ENCODE results near the gene USP50.
"Not testable (repeated sequence)": the region's sequence is repeated elsewhere in the genome, so short reads cannot be mapped to it uniquely, and the experiment has no call there.

DNA sequence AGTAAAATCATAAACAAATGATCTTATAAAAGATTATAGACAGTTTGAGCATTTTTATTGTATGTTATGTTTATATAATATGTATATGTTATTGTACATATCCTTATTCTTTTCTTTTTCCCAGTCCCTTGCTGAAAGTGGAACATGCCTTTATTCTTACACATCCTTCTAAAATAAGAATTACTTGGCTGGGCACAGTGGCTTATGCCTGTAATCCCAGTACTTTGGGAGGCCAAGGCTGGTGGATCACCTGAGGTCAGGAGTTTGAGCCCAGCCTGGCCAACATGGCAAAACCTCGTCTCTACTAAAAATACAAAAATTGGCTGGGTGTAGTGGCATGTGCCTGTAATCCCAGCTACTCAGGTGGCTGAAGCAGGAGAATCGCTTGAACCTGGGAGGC, 51.9 kb downstream of the USP50 start:
- TF ChIP-seq, protein P1, sequence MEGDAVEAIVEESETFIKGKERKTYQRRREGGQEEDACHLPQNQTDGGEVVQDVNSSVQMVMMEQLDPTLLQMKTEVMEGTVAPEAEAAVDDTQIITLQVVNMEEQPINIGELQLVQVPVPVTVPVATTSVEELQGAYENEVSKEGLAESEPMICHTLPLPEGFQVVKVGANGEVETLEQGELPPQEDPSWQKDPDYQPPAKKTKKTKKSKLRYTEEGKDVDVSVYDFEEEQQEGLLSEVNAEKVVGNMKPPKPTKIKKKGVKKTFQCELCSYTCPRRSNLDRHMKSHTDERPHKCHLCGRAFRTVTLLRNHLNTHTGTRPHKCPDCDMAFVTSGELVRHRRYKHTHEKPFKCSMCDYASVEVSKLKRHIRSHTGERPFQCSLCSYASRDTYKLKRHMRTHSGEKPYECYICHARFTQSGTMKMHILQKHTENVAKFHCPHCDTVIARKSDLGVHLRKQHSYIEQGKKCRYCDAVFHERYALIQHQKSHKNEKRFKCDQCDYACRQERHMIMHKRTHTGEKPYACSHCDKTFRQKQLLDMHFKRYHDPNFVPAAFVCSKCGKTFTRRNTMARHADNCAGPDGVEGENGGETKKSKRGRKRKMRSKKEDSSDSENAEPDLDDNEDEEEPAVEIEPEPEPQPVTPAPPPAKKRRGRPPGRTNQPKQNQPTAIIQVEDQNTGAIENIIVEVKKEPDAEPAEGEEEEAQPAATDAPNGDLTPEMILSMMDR (IDR thresholded peaks at IDR 0.05; ENCODE audit: low read depth, low read length, missing input control): not testable (repeated sequence)
- not testable (repeated sequence) for TF ChIP-seq MAX (IDR thresholded peaks at IDR 0.05); YY1 (IDR thresholded peaks at IDR 0.05); RAD21 (IDR thresholded peaks at IDR 0.05); SP1 (IDR thresholded peaks at IDR 0.05); FOXA1 (IDR thresholded peaks at IDR 0.05); ZBTB33 (IDR thresholded peaks at IDR 0.05); REST (IDR thresholded peaks at IDR 0.05); TAF1 (conservative IDR thresholded peaks at IDR 0.05); ATF3 (IDR thresholded peaks at IDR 0.05); GABPA (IDR thresholded peaks at IDR 0.05 in 1 of 2, conservative IDR thresholded peaks at IDR 0.05 in 1 of 2)
